GM13977 (cell line): ENCODE measurements around the gene KRTAP2-3.
"Not testable (repeated sequence)": the region's sequence is repeated elsewhere in the genome, so short reads cannot be mapped to it uniquely, and the experiment has no call there.

Experiments
- DNase-seq: peaks from one replicate; pipeline ENCODE4 v3.0.0; 2012; ENCODE audit warnings: low spot score
- CTCF ChIP-seq: IDR thresholded peaks from 2 replicates; pipeline ENCODE4 v1.5.1; 2012; ENCODE audit warnings: mild to moderate bottlenecking, control low read depth; ENCODE audit not compliant: insufficient read depth; ENCODE audit errors: extremely low read depth, missing control alignments
- in situ Hi-C: fragments of 300-500 bp; cut with MboI; formaldehyde crosslinking; loops from one replicate; pipeline ENCODE4 v1.12.0; 2022; ENCODE audit warnings: low sequenced_read_pairs, low pct_unique_long_range_greater_than_20kb, mixed read lengths, inconsistent platforms; ENCODE audit not compliant: unreplicated experiment

KRTAP2-3 gene

DNA sequence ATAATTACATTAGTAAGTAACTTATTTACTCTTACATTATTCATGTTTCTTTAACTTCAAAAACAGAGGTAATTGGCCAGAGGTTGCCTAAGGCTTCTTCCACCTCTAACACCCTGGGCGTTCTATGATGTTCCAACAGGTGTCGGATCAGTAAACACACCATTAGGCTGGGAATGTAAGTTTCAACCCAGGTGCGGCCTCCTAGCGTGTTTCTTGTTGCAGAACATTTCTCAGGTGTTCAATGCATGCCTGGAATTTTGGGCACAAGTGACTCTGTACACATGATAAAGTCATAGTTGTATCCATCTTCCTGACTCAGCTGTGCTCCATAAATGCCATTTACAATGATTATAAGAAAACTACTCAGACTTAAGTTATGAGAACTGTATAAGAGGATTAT lies 5.9 kb downstream of the KRTAP2-3 start:
- in situ Hi-C loops: no loop called here
- DNase-seq: no peak
- TF ChIP-seq CTCF: no peak

DNA sequence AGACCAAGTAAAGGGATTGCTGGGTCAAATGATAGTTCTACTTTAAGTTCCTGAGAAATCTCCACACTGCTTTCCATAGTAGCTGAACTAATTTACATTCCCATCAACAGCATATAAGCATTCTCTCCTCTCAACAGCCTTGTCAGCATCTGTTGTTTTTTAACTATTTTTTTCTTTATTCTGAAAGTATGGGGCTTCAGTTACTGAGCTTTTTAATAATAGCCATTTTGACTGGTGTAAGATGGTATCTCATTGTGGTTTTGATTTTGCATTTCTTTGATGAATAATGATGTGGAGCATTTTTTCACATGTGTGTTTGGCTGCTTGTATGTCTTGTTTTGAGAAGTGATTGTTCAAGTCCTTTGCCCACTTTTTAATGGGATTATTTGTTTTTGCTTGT lies 7.3 kb downstream of the KRTAP2-3 start:
- in situ Hi-C loops: no loop called here
- TF ChIP-seq CTCF: no peak
- DNase-seq: no peak

- in situ Hi-C loops: no loop called here
- TF ChIP-seq CTCF: no peak
- no peak for DNase-seq
Measured at GRCh38 chr17:41049110-41049509, 10.8 kb downstream of the KRTAP2-3 start.

DNA sequence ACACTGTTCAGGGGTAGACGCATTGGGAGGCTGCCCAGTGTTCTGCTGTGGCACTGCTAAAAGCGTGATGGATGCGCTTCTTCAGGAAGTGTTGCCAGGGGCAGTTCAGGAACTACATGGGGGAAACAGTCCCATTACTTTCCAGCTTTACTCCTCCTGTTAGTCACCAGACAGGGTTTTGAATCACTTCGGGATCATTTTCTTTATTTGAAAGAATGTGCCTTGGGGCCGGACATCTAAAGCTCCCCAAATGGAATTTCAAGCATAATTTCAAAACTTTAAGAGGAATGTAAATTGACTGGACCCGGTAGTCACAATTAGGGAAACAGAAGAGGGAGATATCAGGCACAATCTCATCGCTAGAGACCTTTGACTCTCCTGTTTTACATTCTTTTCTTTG lies 11.5 kb downstream of the KRTAP2-3 start:
- DNase-seq: no peak
- in situ Hi-C loops: no loop called here
- TF ChIP-seq CTCF: no peak

- in situ Hi-C loops, DNase-seq: not testable (repeated sequence)
Measured at GRCh38 chr17:41046735-41047465, 13.0 kb downstream of the KRTAP2-3 start, which contains the start of gene KRTAP2-1. Gene KRTAP2-1 (minus strand): TSS chr17:41047316. CDS start chr17:41047267, 49 bp downstream.

GRCh38 chr17:41042953-41043352 lies 17.0 kb downstream of the KRTAP2-3 start:
- DNase-seq: no peak
- in situ Hi-C loops: no loop called here
- no peak for TF ChIP-seq CTCF

DNA sequence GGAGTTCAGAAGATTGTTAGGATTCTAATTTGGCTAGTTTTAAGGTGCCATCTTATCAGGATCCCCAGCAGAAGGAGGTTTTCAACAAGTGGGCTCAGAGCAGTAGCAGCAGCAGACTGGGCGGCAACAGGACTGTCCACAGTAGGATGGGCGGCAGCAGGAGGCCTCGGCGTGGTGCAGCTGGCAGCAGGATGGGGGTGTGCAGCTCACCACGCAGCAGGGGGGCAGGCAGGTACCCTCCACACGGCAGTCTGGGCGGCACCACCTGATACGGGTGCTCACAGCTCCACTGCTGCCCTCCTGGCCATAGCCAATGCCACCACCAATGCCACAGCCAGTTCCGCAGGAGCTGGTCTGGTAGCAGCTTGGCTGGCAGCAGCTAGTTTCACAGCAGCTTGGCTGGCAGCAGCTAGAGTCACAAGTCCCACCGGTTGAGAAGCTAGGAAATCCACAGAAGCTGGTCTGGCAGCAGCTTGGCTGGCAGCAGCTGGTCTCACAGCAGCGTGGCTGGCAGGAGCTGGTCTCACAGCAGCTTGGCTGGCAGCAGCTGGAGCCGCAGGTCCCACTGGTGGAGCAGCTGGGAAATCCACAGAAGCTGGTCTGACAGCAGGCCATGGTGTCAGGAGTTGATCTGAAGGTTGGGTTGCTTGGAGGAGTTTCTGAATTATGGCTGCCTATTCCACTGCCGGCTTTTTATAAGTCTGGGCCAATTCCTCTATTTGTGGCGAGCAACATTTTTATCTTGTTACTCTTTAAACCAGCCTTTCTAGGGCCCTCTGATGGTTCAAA lies 18.9 kb downstream of the KRTAP2-3 start, which contains the start of gene KRTAP1-1:
Gene KRTAP1-1 (minus strand): TSS at position 668 of the 789 bp plus-strand sequence. CDS start 53 bp downstream, at position 615.
- in situ Hi-C loops: not testable (repeated sequence)

More for the DNA sequence above, 18.9 kb downstream of the KRTAP2-3 start, which contains the start of gene KRTAP1-1:
- not testable (repeated sequence) for DNase-seq
